Skin of body (tissue), 2 donors: ENCODE data around the gene POLR1B. TPM values are rescaled to one million over a fixed set of nuclear protein-coding genes. Genes with fewer than 3 reads are reported as not detected.
"Not testable (repeated sequence)": the region's sequence is repeated elsewhere in the genome, so short reads cannot be mapped to it uniquely, and the experiment has no call there.

ENCODE experiments used
- DNase-seq: peaks from one replicate; lab custom pipeline; 2025; lab: John Stamatoyannopoulos, UW
- total RNA-seq: library from RNA; depleted of rRNA; stranded (reverse); fragments of >200 nt; gene quantifications from one replicate; pipeline ENCODE4 v1.2.3, GENCODE V29; 2014

Gene POLR1B
- total RNA-seq, 1 donor from 2014 or later, result 19.0 TPM

- DNase-seq, result no peak
These were observed 3.0 kb upstream of the POLR1B start for GRCh38 chr2:112539306-112539705.

GRCh38 chr2:112540906-112541305 lies 1.4 kb upstream of the POLR1B start:
- no peak for DNase-seq

GRCh38 chr2:112541315-112542122 lies 746 bp upstream of the POLR1B start:
- DNase-seq, result no peak

GRCh38 chr2:112542984-112543661 lies 858 bp downstream of the POLR1B start:
- no peak for DNase-seq

GRCh38 chr2:112547333-112547732 lies 5.1 kb downstream of the POLR1B start:
- no peak for DNase-seq

- DNase-seq, result no peak
These were observed 6.7 kb downstream of the POLR1B start for GRCh38 chr2:112548980-112549379.

GRCh38 chr2:112566104-112566503 lies 23.8 kb downstream of the POLR1B start:
- DNase-seq, result no peak

- DNase-seq, result not testable (repeated sequence)
These were observed 24.2 kb downstream of the POLR1B start for GRCh38 chr2:112566508-112566907.

- no peak for DNase-seq
These were observed 29.7 kb downstream of the POLR1B start for GRCh38 chr2:112572005-112572404.

GRCh38 chr2:112577756-112578155 lies 35.5 kb downstream of the POLR1B start:
- DNase-seq, result no peak

GRCh38 chr2:112579241-112579640 lies 37.0 kb downstream of the POLR1B start:
- DNase-seq, result no peak

GRCh38 chr2:112580084-112580483 lies 37.8 kb downstream of the POLR1B start:
- DNase-seq, result no peak

- peak; percentile 29 for DNase-seq
These were observed 40.1 kb downstream of the POLR1B start for GRCh38 chr2:112582314-112582746.

- DNase-seq, result peak; percentile 38
These were observed 41.4 kb downstream of the POLR1B start for GRCh38 chr2:112583497-112584133.

- DNase-seq, result peak; percentile 92
These were observed 42.0 kb downstream of the POLR1B start, which contains the start of gene CHCHD5 for GRCh38 chr2:112584134-112584890. TSS of gene CHCHD5 (plus strand) at chr2:112584609. CDS start at chr2:112584648, 39 bp downstream.

GRCh38 chr2:112584891-112585250 lies 42.6 kb downstream of the POLR1B start:
- DNase-seq, result no peak

GRCh38 chr2:112585400-112585799 lies 43.1 kb downstream of the POLR1B start:
- DNase-seq, result no peak

- DNase-seq, result no peak
These were observed 43.7 kb downstream of the POLR1B start for GRCh38 chr2:112585873-112586464.

- DNase-seq, result no peak
These were observed 46.4 kb downstream of the POLR1B start for GRCh38 chr2:112588611-112589045.

- no peak for DNase-seq
These were observed 49.1 kb downstream of the POLR1B start for GRCh38 chr2:112591413-112591812.

GRCh38 chr2:112593736-112594135 lies 51.5 kb downstream of the POLR1B start:
- DNase-seq, result no peak
